HEK293 (cell line): ENCODE measurements around the gene GEMIN5.

Experiments
- BCL11A ChIP-seq: fragments of 450-650 bp; formaldehyde crosslinking; IDR thresholded peaks from 2 replicates; pipeline ENCODE4 v1.5.1; 2016; ENCODE audit warnings: low read depth, missing biosample characterization, missing genetic modification characterization
- FEZF1 ChIP-seq: fragments of 450-650 bp; formaldehyde crosslinking; IDR thresholded peaks from 2 replicates; pipeline ENCODE4 v1.5.1; 2016; ENCODE audit warnings: missing biosample characterization, missing genetic modification characterization
- SP7 ChIP-seq: fragments of 450-650 bp; formaldehyde crosslinking; IDR thresholded peaks from 2 replicates; pipeline ENCODE4 v1.5.1; 2016; ENCODE audit warnings: missing biosample characterization, missing genetic modification characterization
- ZBTB48 ChIP-seq: fragments of 450-650 bp; formaldehyde crosslinking; IDR thresholded peaks from 2 replicates; pipeline ENCODE4 v1.5.1; 2016; ENCODE audit warnings: missing biosample characterization, missing genetic modification characterization
- ZNF274 ChIP-seq, 2 experiments: fragments of 200-500 bp in 1 of 2; fragments of 450-650 bp in 1 of 2; sonication (Bioruptor generic) in 1 of 2; formaldehyde crosslinking in 1 of 2; IDR thresholded peaks; 2 replicates each; pipeline versions ENCODE4 v1.5.1 to v1.6.1; 2014 to 2016; ENCODE audit warnings: borderline replicate concordance in 1 of 2, inconsistent platforms in 1 of 2, low read length in 1 of 2, missing biosample characterization in 1 of 2, missing genetic modification characterization in 1 of 2
- ZNF501 ChIP-seq: fragments of 450-650 bp; formaldehyde crosslinking; IDR thresholded peaks from 2 replicates; pipeline ENCODE4 v1.5.1; 2016; ENCODE audit warnings: missing biosample characterization, missing genetic modification characterization
- TF ChIP-seq, protein P1 (sequence below): IDR thresholded peaks from 2 replicates; pipeline ENCODE4 v1.6.1; 2011; ENCODE audit warnings: mild to moderate bottlenecking, low read depth, low read length, borderline replicate concordance
- TF ChIP-seq, protein P2 (sequence below): fragments of 450-650 bp; formaldehyde crosslinking; IDR thresholded peaks from 2 replicates; pipeline ENCODE4 v1.5.1; 2016; ENCODE audit warnings: missing biosample characterization, missing genetic modification characterization
- TF ChIP-seq, protein P3 (sequence below): fragments of 450-650 bp; formaldehyde crosslinking; IDR thresholded peaks from 2 replicates; pipeline ENCODE4 v1.5.1; 2016; ENCODE audit warnings: missing biosample characterization, missing genetic modification characterization
- TF ChIP-seq, protein P4 (sequence below): fragments of 450-650 bp; formaldehyde crosslinking; IDR thresholded peaks from 2 replicates; pipeline ENCODE4 v1.5.1; 2016; ENCODE audit warnings: missing biosample characterization, missing genetic modification characterization, low read depth
- TF ChIP-seq, protein P5 (sequence below): fragments of 450-650 bp; formaldehyde crosslinking; IDR thresholded peaks from 2 replicates; pipeline ENCODE4 v1.5.1; 2016; ENCODE audit warnings: missing biosample characterization, missing genetic modification characterization, low read depth
- TF ChIP-seq, protein P6 (sequence below): fragments of 450-650 bp; formaldehyde crosslinking; IDR thresholded peaks from 2 replicates; pipeline ENCODE4 v1.5.1; 2016; ENCODE audit warnings: missing biosample characterization, missing genetic modification characterization

DNA sequence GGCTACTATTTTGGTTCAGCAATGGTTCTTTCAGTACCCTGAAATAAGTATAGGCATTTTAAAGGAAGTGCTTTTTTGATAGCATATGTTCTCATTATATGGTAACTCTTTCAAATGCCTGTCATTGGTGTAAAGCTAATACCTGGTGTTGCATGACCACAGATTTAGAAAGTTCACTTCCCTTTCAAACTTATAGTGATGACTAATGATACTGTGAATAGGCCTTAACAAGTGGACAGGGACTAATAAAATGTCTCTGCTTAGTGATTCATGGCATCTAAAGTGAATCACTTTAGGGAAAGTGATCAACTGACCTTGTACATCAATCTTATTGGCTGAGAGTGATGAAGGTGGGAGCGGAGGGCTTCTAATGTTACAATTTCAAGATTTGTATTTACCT, 24.5 kb upstream of the GEMIN5 start:
- TF ChIP-seq, protein P1, sequence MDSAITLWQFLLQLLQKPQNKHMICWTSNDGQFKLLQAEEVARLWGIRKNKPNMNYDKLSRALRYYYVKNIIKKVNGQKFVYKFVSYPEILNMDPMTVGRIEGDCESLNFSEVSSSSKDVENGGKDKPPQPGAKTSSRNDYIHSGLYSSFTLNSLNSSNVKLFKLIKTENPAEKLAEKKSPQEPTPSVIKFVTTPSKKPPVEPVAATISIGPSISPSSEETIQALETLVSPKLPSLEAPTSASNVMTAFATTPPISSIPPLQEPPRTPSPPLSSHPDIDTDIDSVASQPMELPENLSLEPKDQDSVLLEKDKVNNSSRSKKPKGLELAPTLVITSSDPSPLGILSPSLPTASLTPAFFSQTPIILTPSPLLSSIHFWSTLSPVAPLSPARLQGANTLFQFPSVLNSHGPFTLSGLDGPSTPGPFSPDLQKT, result no peak
- TF ChIP-seq SP7 (no peak), BCL11A (tag by site-specific recombination) (no peak), ZBTB48 (no peak), FEZF1 (tag by site-specific recombination) (no peak), ZNF501 (tag by site-specific recombination) (no peak), ZNF274 (IDR thresholded peaks at IDR 0.05; ENCODE audit: low read length) (no peak), ZNF274 (tag by site-specific recombination; IDR thresholded peaks at IDR 0.05; ENCODE audit: borderline replicate concordance) (no peak)
- TF ChIP-seq, protein P2, sequence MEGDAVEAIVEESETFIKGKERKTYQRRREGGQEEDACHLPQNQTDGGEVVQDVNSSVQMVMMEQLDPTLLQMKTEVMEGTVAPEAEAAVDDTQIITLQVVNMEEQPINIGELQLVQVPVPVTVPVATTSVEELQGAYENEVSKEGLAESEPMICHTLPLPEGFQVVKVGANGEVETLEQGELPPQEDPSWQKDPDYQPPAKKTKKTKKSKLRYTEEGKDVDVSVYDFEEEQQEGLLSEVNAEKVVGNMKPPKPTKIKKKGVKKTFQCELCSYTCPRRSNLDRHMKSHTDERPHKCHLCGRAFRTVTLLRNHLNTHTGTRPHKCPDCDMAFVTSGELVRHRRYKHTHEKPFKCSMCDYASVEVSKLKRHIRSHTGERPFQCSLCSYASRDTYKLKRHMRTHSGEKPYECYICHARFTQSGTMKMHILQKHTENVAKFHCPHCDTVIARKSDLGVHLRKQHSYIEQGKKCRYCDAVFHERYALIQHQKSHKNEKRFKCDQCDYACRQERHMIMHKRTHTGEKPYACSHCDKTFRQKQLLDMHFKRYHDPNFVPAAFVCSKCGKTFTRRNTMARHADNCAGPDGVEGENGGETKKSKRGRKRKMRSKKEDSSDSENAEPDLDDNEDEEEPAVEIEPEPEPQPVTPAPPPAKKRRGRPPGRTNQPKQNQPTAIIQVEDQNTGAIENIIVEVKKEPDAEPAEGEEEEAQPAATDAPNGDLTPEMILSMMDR (tag by site-specific recombination), result no peak
- TF ChIP-seq, protein P3, sequence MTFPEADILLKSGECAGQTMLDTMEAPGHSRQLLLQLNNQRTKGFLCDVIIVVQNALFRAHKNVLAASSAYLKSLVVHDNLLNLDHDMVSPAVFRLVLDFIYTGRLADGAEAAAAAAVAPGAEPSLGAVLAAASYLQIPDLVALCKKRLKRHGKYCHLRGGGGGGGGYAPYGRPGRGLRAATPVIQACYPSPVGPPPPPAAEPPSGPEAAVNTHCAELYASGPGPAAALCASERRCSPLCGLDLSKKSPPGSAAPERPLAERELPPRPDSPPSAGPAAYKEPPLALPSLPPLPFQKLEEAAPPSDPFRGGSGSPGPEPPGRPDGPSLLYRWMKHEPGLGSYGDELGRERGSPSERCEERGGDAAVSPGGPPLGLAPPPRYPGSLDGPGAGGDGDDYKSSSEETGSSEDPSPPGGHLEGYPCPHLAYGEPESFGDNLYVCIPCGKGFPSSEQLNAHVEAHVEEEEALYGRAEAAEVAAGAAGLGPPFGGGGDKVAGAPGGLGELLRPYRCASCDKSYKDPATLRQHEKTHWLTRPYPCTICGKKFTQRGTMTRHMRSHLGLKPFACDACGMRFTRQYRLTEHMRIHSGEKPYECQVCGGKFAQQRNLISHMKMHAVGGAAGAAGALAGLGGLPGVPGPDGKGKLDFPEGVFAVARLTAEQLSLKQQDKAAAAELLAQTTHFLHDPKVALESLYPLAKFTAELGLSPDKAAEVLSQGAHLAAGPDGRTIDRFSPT (tag by site-specific recombination), result no peak
- TF ChIP-seq, protein P4, sequence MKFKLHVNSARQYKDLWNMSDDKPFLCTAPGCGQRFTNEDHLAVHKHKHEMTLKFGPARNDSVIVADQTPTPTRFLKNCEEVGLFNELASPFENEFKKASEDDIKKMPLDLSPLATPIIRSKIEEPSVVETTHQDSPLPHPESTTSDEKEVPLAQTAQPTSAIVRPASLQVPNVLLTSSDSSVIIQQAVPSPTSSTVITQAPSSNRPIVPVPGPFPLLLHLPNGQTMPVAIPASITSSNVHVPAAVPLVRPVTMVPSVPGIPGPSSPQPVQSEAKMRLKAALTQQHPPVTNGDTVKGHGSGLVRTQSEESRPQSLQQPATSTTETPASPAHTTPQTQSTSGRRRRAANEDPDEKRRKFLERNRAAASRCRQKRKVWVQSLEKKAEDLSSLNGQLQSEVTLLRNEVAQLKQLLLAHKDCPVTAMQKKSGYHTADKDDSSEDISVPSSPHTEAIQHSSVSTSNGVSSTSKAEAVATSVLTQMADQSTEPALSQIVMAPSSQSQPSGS, result no peak
- TF ChIP-seq, protein P5, sequence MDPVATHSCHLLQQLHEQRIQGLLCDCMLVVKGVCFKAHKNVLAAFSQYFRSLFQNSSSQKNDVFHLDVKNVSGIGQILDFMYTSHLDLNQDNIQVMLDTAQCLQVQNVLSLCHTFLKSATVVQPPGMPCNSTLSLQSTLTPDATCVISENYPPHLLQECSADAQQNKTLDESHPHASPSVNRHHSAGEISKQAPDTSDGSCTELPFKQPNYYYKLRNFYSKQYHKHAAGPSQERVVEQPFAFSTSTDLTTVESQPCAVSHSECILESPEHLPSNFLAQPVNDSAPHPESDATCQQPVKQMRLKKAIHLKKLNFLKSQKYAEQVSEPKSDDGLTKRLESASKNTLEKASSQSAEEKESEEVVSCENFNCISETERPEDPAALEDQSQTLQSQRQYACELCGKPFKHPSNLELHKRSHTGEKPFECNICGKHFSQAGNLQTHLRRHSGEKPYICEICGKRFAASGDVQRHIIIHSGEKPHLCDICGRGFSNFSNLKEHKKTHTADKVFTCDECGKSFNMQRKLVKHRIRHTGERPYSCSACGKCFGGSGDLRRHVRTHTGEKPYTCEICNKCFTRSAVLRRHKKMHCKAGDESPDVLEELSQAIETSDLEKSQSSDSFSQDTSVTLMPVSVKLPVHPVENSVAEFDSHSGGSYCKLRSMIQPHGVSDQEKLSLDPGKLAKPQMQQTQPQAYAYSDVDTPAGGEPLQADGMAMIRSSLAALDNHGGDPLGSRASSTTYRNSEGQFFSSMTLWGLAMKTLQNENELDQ (tag by site-specific recombination), result no peak
- TF ChIP-seq, protein P6, sequence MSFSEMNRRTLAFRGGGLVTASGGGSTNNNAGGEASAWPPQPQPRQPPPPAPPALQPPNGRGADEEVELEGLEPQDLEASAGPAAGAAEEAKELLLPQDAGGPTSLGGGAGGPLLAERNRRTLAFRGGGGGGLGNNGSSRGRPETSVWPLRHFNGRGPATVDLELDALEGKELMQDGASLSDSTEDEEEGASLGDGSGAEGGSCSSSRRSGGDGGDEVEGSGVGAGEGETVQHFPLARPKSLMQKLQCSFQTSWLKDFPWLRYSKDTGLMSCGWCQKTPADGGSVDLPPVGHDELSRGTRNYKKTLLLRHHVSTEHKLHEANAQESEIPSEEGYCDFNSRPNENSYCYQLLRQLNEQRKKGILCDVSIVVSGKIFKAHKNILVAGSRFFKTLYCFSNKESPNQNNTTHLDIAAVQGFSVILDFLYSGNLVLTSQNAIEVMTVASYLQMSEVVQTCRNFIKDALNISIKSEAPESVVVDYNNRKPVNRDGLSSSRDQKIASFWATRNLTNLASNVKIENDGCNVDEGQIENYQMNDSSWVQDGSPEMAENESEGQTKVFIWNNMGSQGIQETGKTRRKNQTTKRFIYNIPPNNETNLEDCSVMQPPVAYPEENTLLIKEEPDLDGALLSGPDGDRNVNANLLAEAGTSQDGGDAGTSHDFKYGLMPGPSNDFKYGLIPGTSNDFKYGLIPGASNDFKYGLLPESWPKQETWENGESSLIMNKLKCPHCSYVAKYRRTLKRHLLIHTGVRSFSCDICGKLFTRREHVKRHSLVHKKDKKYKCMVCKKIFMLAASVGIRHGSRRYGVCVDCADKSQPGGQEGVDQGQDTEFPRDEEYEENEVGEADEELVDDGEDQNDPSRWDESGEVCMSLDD (tag by site-specific recombination), result no peak
